Osteocyte (in vitro differentiated cells): ENCODE measurements around the gene PLA1A. TPM values are rescaled to one million over a fixed set of nuclear protein-coding genes. Genes with fewer than 3 reads are reported as not detected.

ENCODE experiments used
- DNase-seq: peaks from one replicate; pipeline ENCODE4 v3.0.0; 2021; ENCODE audit warnings: mixed read lengths; ENCODE audit not compliant: unreplicated experiment; ENCODE audit errors: extremely low spot score
- H3K27ac Mint-ChIP-seq: one replicate; pipeline ENCODE4 v1.8.0; 2021; ENCODE audit warnings: mild to moderate bottlenecking, mixed read lengths; ENCODE audit not compliant: unreplicated experiment
- H3K27me3 Mint-ChIP-seq: one replicate; pipeline ENCODE4 v1.8.0; 2021; ENCODE audit warnings: mixed read lengths; ENCODE audit not compliant: unreplicated experiment
- H3K36me3 Mint-ChIP-seq: one replicate; pipeline ENCODE4 v1.8.0; 2021; ENCODE audit warnings: mixed read lengths; ENCODE audit not compliant: unreplicated experiment
- H3K4me1 Mint-ChIP-seq: one replicate; pipeline ENCODE4 v1.8.0; 2021; ENCODE audit warnings: mixed read lengths; ENCODE audit not compliant: unreplicated experiment
- H3K4me3 Mint-ChIP-seq: one replicate; pipeline ENCODE4 v1.8.0; 2021; ENCODE audit warnings: mild to moderate bottlenecking, moderate library complexity, mixed read lengths; ENCODE audit not compliant: unreplicated experiment
- H3K9me3 Mint-ChIP-seq: one replicate; pipeline ENCODE4 v1.8.0; 2021; ENCODE audit warnings: mixed read lengths; ENCODE audit not compliant: unreplicated experiment
- CTCF ChIP-seq: fragments of 200-600 bp; sonication (generic); IDR thresholded peaks from 2 replicates; pipeline ENCODE4 v1.5.0; 2021; ENCODE audit warnings: antibody characterized with exemption, mild to moderate bottlenecking, moderate library complexity
- total RNA-seq: library from RNA; stranded (reverse); gene quantifications from 2 replicates; pipeline ENCODE4 v1.2.1, GENCODE V29; 2021

PLA1A gene
- total RNA-seq, 1 donor from 2014 or later, result 0.86 TPM

DNA sequence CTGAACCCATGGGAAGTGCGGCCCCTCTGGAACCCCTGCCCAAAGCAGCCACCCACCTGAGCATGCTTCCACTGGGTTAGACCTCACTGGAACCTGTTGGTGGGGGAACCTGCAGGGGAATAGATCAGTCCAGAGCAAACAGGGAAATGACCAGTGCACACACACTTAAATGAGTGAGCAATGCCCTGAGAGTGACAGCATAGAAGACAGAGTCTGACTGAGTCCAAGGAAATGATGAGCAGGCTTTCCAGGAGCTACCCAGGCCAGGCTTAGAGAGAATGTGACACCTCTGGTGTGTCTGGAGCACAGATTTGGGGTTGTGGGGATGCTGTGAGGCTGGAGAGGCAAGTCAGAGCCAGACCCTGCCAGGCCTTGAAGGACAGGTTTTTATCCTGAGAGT is 28.5 kb downstream of the PLA1A start:
- H3K9me3 Mint-ChIP-seq, result no peaks in the 10 kb centered on the region
- H3K4me1 Mint-ChIP-seq, result peaks cover 21% of the 10 kb centered on the region
- no peak overlapping the region for H3K27ac Mint-ChIP-seq
- H3K4me3 Mint-ChIP-seq, result no peak overlapping the region
- no peaks in the 10 kb centered on the region for H3K27me3 Mint-ChIP-seq
- TF ChIP-seq CTCF, result no peak
- no peak for DNase-seq
- no peaks in the 10 kb centered on the region for H3K36me3 Mint-ChIP-seq

DNA sequence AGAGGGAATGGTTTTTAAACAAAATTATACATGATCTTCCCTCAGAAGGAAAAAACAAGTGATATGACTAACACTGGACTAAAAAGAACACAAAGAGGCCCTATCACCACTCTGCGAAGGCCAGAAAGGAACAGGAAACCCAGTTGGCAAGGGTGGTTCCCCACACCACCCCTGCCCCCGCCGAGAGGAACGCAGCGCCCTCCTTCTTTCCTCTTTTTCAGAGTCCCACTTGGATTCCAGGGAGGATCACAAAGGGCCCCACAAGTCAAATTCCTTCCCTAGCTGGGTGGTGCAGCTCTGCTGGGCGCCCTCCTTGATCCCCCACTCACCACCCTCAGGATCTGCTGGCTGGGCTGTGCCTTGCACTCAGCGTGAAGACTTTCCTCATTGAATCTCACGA is 29.8 kb downstream of the PLA1A start:
- no peaks in the 10 kb centered on the region for H3K36me3 Mint-ChIP-seq
- H3K4me3 Mint-ChIP-seq, result no peak overlapping the region
- TF ChIP-seq CTCF, result no peak
- peaks cover 24% of the 10 kb centered on the region for H3K4me1 Mint-ChIP-seq
- no peaks in the 10 kb centered on the region for H3K27me3 Mint-ChIP-seq
- H3K27ac Mint-ChIP-seq, result no peak overlapping the region
- no peaks in the 10 kb centered on the region for H3K9me3 Mint-ChIP-seq
- no peak for DNase-seq

DNA sequence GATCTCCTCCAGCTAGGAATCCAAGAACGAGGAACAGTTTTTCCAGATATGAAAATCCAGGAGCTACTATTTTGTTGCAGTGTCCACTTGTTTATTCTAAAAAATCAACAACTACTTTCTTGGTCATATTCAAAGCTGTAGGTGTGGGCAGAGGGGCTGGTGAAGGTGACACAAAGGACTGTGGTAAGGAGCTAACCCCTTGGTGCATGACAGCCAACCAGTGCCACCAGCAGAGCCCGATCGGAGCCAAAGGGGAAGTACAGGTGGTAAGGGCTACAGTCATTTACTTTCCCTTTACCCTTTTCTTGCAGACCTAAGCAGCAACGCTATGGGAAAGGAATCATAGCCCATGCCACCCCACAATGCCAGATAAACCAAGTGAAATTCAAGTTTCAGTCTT is 30.7 kb downstream of the PLA1A start:
- DNase-seq, result no peak
- no peaks in the 10 kb centered on the region for H3K27me3 Mint-ChIP-seq

GRCh38 chr3:119628816-119629445 is 31.2 kb downstream of the PLA1A start:
- Mint-ChIP-seq H3K4me3 (no peak overlapping the region), H3K9me3 (no peaks in the 10 kb centered on the region), H3K27me3 (no peaks in the 10 kb centered on the region), H3K27ac (peak overlapping the region; percentile 15), H3K4me1 (peaks cover 24% of the 10 kb centered on the region), H3K36me3 (no peaks in the 10 kb centered on the region)
- no peak for DNase-seq
- TF ChIP-seq CTCF, result no peak

More for the DNA sequence above, 30.7 kb downstream of the PLA1A start:
- no peak overlapping the region for H3K4me3 Mint-ChIP-seq
- no peaks in the 10 kb centered on the region for H3K36me3 Mint-ChIP-seq
- H3K9me3 Mint-ChIP-seq, result no peaks in the 10 kb centered on the region
- TF ChIP-seq CTCF, result no peak
- H3K27ac Mint-ChIP-seq, result no peak overlapping the region
- peaks cover 24% of the 10 kb centered on the region for H3K4me1 Mint-ChIP-seq

GRCh38 chr3:119630128-119630879 is 32.6 kb downstream of the PLA1A start:
- Mint-ChIP-seq H3K27ac (no peak overlapping the region), H3K4me1 (peaks cover 24% of the 10 kb centered on the region)

More at GRCh38 chr3:119630128-119630879, 32.6 kb downstream of the PLA1A start:
- Mint-ChIP-seq H3K4me3 (no peak overlapping the region), H3K36me3 (no peaks in the 10 kb centered on the region), H3K27me3 (no peaks in the 10 kb centered on the region), H3K9me3 (no peaks in the 10 kb centered on the region)
- peak; percentile 40 for DNase-seq
- no peak for TF ChIP-seq CTCF
